Measurements from ENCODE around the gene IRF2BP2.
"Not testable (repeated sequence)": the region's sequence is repeated elsewhere in the genome, so short reads cannot be mapped to it uniquely, and the experiment has no call there.

Gene IRF2BP2

GRCh38 chr1:234634922-234635321, 24.9 kb upstream of the IRF2BP2 start:
- DNase-seq (ENCODE audit: low spot score); FAIRE-seq: not testable (repeated sequence)

GRCh38 chr1:234634387-234634786, 24.4 kb upstream of the IRF2BP2 start:
- DNase-seq (ENCODE audit: low spot score) = no peak
- FAIRE-seq = no peak

- no peak for DNase-seq (ENCODE audit: low spot score)
- no peak for FAIRE-seq
Observed at GRCh38 chr1:234633246-234634003, 23.4 kb upstream of the IRF2BP2 start.

- no peak for DNase-seq (ENCODE audit: low spot score)
- no peak for FAIRE-seq
Observed at GRCh38 chr1:234632225-234632624, 22.2 kb upstream of the IRF2BP2 start.

- FAIRE-seq (no peak), DNase-seq (ENCODE audit: low spot score) (peak; percentile 83)
Observed at GRCh38 chr1:234631721-234632125, 21.7 kb upstream of the IRF2BP2 start.

GRCh38 chr1:234629026-234629425, 19.0 kb upstream of the IRF2BP2 start:
- no peak for FAIRE-seq

GRCh38 chr1:234628089-234628488, 18.1 kb upstream of the IRF2BP2 start:
- FAIRE-seq (no peak), DNase-seq (ENCODE audit: low spot score) (no peak)

More at GRCh38 chr1:234629026-234629425, 19.0 kb upstream of the IRF2BP2 start:
- no peak for DNase-seq (ENCODE audit: low spot score)

- DNase-seq (ENCODE audit: low spot score) (no peak), FAIRE-seq (no peak)
Observed at GRCh38 chr1:234627009-234627950, 17.3 kb upstream of the IRF2BP2 start.

GRCh38 chr1:234626391-234626790, 16.4 kb upstream of the IRF2BP2 start:
- DNase-seq (ENCODE audit: low spot score) = no peak
- no peak for FAIRE-seq

GRCh38 chr1:234624724-234625117, 14.7 kb upstream of the IRF2BP2 start:
- DNase-seq (ENCODE audit: low spot score) (no peak), FAIRE-seq (no peak)

- DNase-seq (ENCODE audit: low spot score) (peak; percentile 51), FAIRE-seq (no peak)
Observed at GRCh38 chr1:234621657-234622335, 11.8 kb upstream of the IRF2BP2 start.

GRCh38 chr1:234621127-234621468, 11.1 kb upstream of the IRF2BP2 start:
- no peak for FAIRE-seq
- no peak for DNase-seq (ENCODE audit: low spot score)

- FAIRE-seq = no peak
- DNase-seq (ENCODE audit: low spot score) = no peak
Observed at GRCh38 chr1:234620272-234621126, 10.5 kb upstream of the IRF2BP2 start.

GRCh38 chr1:234619794-234620247, 9.8 kb upstream of the IRF2BP2 start:
- FAIRE-seq (no peak), DNase-seq (ENCODE audit: low spot score) (no peak)

- DNase-seq (ENCODE audit: low spot score) (no peak), FAIRE-seq (no peak)
Observed at GRCh38 chr1:234619071-234619480, 9.1 kb upstream of the IRF2BP2 start.

- FAIRE-seq = no peak
Observed at GRCh38 chr1:234618737-234619049, 8.7 kb upstream of the IRF2BP2 start.

GRCh38 chr1:234617986-234618736, 8.2 kb upstream of the IRF2BP2 start:
- FAIRE-seq (no peak), DNase-seq (ENCODE audit: low spot score) (no peak)

More at GRCh38 chr1:234618737-234619049, 8.7 kb upstream of the IRF2BP2 start:
- no peak for DNase-seq (ENCODE audit: low spot score)

- peak; percentile 51 for DNase-seq (ENCODE audit: low spot score)
- FAIRE-seq = no peak
Observed at GRCh38 chr1:234617131-234617985, 7.4 kb upstream of the IRF2BP2 start.

- no peak for FAIRE-seq
- no peak for DNase-seq (ENCODE audit: low spot score)
Observed at GRCh38 chr1:234616644-234617043, 6.7 kb upstream of the IRF2BP2 start.

Data from urothelium cell line (cell line).